SH-SY5Y (cell line): ENCODE data around the gene SOX30.

Experiments used
- GATA2 ChIP-seq: IDR thresholded peaks from 2 replicates; pipeline ENCODE4 v1.6.1; 2011; ENCODE audit warnings: mild to moderate bottlenecking, low read depth, low read length
- GATA3 ChIP-seq: IDR thresholded peaks from 2 replicates; pipeline ENCODE4 v1.6.1; 2011; ENCODE audit warnings: low read depth, mild to moderate bottlenecking, low read length, moderate library complexity

Gene SOX30

GRCh38 chr5:157665467-157666070, 13.3 kb upstream of the SOX30 start:
- TF ChIP-seq GATA3 (no peak), GATA2 (no peak)

- TF ChIP-seq GATA3 = no peak
- no peak for TF ChIP-seq GATA2
These were observed 7.8 kb upstream of the SOX30 start for GRCh38 chr5:157659868-157660660.

- TF ChIP-seq GATA3 (no peak), GATA2 (no peak)
These were observed 6.7 kb upstream of the SOX30 start for GRCh38 chr5:157658893-157659292.

- TF ChIP-seq GATA2 (no peak), GATA3 (no peak)
These were observed 5.3 kb upstream of the SOX30 start for GRCh38 chr5:157657516-157657915.

- no peak for TF ChIP-seq GATA3
- no peak for TF ChIP-seq GATA2
These were observed 438 bp downstream of the SOX30 start for GRCh38 chr5:157651623-157652376.

- no peak for TF ChIP-seq GATA2
- no peak for TF ChIP-seq GATA3
These were observed 1.1 kb downstream of the SOX30 start for GRCh38 chr5:157650991-157651611.

- no peak for TF ChIP-seq GATA2
- TF ChIP-seq GATA3 = no peak
These were observed 3.1 kb downstream of the SOX30 start for GRCh38 chr5:157649101-157649500.

- TF ChIP-seq GATA2 (no peak), GATA3 (no peak)
These were observed 3.8 kb downstream of the SOX30 start for GRCh38 chr5:157648275-157648990.

GRCh38 chr5:157640406-157641066, 11.7 kb downstream of the SOX30 start:
- TF ChIP-seq GATA3 (no peak), GATA2 (no peak)

- TF ChIP-seq GATA3 (no peak), GATA2 (no peak)
These were observed 21.9 kb downstream of the SOX30 start for GRCh38 chr5:157630341-157630740.

- TF ChIP-seq GATA2 = no peak
- no peak for TF ChIP-seq GATA3
These were observed 25.4 kb downstream of the SOX30 start for GRCh38 chr5:157626831-157627230.

- TF ChIP-seq GATA3 = no peak
- TF ChIP-seq GATA2 = no peak
These were observed 28.1 kb downstream of the SOX30 start for GRCh38 chr5:157624144-157624543.

GRCh38 chr5:157620776-157621175, 31.5 kb downstream of the SOX30 start:
- no peak for TF ChIP-seq GATA2
- TF ChIP-seq GATA3 = no peak

- no peak for TF ChIP-seq GATA3
- no peak for TF ChIP-seq GATA2
These were observed 34.0 kb downstream of the SOX30 start for GRCh38 chr5:157618191-157618765.
